NCI-H1048 (cell line): ENCODE measurements around the gene PLCB2.
A peak's percentile ranks its signal among the peaks of the same experiment; 100 is the strongest.

Experiments used
- DNase-seq: peaks from one replicate; lab custom pipeline; 2025; lab: John Stamatoyannopoulos, UW

Gene PLCB2

DNA sequence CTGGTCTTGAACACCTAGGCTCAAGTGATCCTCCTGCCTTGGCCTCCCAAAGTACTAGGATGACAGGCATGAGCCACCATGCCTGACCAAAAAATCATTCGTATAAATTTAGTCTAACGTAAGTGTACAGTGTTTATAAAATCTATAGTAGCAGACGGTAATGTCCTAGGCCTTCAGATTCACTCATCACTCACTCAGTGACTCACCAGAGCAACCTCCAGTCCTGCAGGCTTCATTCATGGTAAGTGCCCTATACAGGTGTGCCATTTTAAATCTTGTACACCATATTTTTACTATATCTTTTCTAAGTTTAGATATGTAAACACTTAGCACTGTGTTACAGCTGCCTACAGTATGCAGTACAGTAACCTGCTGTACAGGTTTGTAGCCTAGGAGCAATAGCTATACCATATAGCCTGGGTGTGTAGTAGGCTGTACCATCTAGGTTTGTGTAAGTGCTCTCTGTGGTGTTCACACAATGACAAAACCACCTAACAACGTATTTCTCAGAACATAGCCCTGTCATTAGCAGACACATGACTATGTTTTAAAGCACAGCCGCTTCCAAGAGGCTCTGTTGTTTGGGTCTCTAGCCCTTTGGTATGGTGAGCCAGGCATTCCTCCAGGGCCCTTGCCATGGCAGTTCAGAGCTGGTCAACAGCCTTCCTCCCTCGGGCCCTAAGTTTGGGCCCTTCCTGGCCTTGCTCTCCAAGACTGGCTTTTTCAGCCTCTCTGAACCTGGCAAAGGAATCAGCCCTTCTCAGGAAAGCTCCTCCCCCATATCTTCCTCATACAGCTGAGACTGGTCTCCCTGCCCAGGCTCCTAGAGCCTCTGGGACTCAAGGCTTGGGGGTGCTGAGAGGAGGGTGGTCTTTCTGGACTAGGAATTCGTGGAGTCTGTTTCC lies 34.9 kb upstream of the PLCB2 start:
- no peak for DNase-seq

DNA sequence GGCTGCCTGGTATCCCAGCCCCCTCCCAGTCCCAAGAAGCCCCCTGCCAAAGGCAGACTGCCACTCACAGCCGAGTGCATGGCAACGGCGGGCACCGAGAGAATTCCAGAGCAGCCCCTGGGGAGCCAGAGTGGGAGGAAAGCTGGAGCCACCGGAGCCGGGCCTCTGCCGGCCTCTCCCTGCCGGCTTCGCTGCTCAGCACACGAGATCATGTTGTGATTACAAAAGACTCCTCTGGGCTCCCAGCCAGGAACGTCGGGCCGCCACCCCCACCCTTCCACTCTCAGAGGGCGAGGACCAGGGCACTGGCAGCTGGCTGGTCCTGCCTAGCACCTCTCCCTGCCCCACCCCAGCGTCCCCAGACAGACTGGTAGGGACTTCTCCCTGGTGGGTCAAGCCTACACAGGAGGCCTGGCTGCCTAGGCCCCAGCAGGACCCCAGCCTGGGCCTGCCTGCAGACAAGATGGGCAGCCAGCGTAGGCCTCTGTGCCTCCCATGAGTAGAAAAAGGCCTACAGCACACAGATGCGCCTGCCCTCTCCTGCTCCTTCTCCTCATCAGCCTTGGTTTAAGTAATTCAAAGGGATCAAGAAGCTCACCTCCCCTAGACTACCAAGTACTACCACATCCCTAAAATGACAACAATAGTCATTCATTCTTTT lies 33.1 kb upstream of the PLCB2 start, which contains the start of gene CCDC9B:
Gene CCDC9B (minus strand): TSS at position 200 of the 661 bp plus-strand sequence. CDS start 120 bp downstream, at position 80.
- DNase-seq, result no peak

DNA sequence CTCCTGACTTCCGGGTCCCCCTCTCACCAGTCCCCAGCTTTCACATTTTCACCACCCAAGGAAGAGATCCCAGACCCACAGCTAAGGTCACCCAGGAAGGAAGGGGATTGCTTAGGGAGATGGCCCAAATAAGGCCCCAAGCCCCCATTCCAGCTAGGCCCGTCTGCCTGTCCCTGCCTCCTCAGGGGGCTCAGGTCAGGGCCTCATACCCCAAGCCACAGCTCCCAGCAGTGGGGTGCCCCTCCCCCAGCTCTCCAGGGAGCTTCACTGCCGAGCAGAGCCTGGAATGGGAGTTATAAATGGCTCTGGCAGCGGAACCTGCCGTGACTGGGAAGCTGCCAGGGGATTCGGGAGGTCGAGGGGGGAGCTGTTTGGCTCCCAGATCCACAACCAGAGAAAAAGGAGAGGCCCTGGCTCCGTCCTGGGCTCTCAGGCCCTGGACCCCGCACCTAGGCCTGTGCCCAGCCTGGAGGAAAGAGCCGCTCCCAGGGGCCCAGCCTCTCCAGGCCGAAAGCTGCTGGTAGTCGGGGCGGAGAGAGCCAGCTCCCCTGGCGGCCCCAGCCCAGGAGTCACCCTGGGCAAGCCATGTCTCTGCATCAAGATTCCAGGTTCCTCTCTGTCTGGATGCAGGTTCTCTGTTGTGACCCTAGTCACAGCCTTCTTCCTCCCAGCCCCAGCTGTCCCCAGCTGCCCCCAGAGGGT lies 32.5 kb upstream of the PLCB2 start:
- DNase-seq, result no peak

DNA sequence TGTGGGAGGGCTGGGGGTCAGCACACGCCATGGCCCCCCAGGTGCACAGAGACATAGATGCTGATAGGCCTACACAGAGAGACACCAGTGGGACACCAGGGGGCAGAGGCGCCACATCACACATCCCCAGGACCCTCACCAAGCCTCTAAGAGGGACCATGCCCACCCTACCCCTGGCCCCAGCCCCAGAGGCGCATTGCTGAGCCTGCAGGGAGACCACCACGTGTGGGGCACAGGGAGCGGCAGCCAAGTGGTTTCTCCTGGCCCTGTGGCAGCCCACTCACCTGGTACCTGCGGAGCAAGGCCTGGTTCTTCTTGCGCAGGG lies 31.8 kb upstream of the PLCB2 start:
- no peak for DNase-seq

DNA sequence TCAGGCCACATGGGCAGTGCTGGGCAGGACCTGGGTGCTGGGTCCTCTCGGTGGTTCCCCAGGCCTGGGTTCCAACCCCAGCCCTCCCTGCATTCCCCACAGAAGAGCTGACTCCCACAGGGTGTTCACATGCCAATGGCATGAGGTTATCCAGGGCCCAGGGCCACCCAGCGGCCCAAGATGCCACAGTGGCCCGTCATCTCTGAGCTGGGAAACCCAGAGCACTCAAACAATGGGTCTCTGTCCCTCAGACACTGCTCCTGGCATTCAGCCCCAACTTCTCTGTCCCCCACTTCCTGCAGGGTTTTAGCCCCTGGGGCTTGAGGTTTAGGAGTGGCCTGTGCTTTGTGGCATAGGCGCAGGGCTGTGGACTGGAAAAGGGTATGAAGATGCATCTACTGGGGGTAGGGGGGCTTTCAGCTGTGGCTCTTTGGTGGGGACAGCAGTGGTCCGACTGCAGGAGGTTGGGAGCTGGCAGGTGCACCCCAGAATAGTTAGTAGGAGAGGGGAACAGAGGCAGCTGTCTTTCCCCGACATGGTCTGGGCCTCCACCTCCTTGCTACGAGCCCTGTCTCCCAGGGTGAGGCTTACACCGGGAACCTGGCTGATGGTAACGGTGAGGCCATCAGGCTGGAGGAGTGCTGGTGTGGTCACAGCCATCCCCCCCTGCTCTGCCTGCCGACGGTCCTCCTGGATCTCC lies 31.3 kb upstream of the PLCB2 start:
- DNase-seq, result no peak

DNA sequence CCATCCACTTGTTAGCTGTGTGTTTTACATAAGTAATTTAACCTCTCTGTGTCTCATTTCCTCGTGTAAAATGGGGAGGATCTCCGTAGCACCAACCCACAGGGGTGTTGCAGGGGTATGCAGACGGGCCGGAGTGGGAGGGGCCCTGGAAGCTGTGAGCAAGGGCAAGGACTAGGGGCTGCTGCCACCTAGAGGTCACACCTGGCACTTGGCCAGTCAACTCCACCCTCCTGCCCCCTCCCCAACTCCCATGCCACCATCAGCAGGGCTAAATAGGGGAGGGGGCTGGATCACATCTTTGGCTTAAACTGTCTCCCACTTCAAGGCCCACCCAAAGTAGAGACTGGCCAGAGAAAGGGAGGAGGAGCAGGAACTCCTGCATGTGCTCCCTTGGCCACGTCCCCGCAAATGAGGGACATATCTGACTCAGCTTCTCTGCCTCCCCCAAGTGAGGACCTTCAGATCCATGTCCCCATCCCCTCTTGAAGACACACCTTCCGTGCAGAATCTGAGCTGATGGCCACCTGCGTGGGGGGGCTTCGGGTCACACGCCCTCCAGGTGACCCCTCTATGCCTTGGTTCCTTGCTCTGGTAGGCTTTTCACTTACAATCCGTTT lies 30.4 kb upstream of the PLCB2 start:
- DNase-seq, result peak; percentile 56

DNA sequence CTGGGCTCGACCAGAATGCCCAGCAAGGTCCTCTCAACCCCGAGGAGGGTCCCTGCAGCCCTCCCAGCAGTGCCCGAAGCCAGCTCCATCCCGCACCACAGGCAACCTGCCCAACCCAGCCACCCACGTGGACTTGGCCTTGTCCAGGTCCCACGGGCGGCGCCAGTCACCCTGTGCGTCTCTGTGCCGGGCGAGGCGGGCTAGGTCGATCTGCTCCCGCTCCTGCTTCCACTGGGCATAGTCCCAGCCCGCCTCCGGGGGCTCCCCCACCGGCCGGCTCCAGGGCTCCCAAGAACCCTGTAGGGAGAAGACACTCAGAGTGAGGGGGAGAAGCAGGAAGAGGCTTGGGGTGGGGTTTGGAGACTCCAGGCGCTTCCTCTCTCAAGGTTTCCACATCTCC lies 29.9 kb upstream of the PLCB2 start:
- no peak for DNase-seq

DNA sequence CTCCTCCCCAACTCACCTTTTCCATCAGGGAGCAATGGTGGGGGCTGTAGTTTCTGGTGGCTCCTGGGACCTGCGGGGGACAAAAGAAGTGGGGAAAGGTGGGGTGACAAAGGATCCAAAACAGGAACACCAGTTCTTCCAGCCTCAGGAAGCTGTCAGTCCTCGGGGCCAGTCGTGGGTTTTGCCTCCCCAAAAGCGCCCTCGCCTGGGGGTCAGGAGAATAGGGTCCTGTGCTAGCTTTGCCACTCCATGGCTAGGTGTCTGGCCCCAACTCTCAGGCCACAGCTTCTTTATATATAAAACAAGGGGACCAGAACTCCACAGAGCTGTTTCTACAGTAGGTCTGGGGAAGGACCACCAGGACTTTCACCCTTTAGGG lies 29.0 kb upstream of the PLCB2 start:
- no peak for DNase-seq

DNA sequence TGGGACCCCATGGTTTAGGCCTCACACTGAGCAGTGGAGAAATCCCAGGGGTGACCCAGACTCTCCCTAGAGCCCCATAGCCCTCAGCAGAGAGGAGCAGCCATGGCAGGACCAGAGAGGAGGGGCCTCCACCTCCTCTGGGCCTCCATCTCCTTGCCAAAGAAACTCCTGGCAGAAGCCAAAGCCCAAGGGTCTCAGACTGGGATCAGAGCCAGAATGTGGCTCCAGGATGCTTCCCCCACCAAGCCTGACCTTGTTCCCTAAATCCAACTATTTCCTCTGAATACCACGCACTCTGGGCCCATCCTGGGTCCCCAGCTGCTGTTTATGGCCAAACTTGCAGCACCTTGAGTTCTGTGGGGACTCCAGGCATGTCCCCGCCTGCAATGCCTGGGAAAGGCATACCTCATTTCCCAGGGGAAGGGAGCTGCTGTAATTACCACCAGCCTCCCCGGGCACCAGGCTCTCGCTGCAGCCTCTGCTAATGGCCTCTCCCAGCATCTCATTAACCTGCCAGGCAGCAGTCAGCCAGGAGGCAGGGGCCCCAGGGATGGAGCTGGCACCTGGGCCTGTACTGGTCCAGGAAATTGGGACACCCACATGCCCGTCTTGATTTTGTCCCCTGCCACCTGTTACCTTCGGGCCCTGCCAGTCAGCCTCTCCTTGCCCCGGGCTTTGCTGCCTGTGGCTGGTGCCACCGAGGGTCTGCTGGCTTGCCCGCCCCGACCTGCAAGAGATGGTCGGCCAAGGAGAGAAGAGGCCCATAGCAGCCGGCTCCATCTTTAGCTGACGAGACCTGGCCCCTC lies 28.4 kb upstream of the PLCB2 start:
- DNase-seq, result no peak

DNA sequence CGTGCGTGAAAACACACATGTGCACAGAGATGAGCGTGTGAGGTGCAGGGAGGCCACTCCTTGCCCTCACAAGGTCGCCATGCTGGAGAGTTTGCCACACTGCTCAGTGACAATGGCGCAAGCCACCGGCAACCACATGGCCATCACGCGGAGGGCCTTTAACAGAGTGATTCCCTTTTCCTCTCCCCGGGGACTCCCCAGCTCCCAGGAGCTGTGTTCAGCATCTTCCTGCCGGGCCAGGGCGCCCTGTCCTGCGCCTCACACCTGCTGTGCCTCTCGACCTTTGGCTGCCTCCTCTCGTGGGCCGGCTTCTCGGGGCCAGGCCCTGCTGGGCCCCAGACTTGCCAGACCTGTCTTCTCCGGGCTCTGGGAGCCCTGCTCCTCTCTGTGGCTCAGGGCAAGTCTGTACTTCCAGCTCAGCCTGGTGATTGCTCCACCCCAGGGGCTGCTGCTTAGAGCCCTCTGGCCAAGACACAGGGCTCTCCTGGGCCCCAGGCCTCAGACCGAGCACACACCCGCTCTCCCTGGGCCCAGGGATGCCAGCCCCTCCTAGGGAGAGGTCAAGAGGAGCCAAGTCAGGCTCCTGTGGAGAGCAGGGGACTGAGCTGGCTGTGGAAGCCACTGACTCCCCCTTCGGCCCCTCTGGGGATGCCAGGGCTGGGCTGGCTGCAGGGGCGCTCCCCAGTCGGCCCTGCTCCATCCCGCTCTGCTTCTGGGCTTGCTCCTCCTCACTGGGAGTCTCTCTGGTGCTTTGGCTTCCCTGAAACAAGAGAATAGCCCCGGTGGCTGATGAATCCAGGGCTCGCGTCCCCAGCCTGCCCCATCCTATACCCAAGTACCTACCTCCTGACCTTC lies 27.4 kb upstream of the PLCB2 start:
- DNase-seq, result no peak

DNA sequence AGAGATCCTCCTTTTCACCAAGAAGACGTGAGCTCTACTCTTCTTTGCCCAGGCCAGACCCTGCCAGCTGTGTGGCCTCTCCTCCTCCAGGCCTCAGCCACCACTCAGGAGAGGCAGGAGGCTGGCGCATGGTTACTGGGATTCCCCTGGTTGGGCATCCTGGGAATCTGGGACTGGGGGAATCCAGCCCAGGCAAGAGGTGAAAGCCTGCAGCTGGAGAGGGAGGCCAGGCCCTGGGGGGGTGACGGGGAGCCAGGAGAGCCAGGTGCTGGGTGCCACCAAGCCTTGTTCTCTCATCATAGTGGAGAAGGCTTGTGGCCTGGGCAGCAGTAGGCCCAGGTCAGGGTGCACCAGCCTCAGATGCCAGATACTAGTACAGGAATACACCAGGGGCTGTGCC lies 26.8 kb upstream of the PLCB2 start:
- no peak for DNase-seq

DNA sequence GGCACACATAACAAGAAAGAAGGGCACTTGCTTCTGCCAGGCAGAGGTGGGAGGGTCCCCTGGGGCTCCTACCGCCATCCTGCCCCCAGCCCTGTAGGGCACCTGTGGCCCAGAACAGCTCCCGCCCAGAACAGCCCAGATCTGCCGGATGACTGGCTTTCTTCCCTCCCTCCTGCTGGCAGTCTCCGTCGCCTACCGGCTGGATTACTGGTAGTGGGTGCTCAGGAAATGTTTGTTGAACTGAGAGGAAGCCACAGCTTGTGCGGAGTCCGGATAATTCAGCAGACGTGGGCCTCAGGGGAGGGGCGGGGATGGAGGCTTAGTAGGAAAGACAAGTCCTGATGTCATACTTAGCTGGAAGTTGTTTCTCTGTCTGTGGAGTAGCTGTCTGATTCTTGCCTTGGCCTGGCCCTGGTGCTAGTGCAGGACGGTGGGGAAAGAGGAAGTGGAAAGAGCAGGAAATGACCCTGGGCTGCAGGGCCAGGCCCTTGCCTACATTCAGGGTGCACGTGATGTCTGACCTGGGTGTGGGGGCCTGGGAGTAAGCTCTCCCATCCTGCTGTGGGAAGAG lies 26.3 kb upstream of the PLCB2 start:
- no peak for DNase-seq

DNA sequence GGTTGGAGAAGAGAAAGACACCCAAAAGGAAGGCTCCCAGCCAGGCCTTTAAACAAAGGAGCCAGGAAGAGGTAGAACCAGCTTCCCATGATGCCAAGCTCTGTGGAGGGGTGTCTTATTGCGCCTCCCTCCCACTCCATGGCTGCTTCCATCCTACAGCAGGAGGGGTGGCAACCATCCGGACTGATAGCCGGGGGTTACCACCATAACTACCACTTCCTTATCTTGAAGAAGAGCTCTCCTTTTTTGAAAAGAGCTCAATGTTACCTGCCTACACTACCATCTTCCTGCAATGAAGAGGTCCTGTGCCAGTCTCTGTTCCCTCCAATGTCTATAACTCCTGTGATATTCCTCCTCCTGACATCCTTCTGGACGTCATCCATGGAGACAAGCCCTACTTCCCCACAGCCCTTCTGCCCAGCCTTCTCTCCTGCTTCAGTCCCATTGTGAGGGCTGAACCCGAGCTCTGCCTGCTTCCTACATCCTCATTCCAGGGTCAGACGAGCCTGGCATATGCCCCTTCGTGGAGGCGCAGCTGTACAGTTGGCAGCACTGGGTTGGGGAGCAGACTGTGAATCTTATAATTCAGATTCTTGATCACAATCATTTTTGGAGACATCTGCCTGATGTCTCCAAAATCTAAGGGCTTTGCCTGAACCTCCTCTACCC lies 24.5 kb upstream of the PLCB2 start:
- no peak for DNase-seq

DNA sequence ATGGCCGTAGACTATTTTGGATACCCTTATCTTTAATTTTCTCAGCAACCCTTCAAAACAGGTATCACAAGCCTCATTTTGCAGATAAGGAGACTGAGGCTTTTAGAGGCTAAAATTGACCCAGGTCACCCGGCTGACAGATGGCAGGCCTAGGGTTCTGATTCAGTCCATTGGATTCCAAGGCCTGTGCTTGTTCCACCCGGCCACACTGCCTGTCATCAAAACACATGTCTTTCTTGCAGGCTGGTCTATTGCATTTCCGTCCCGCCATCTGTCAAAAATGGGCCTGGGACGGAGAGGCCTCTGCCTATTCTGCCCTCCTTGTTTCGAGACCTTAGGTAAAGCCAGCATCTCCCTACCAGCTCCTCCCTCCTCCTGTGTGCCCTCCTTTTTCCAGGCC lies 23.9 kb upstream of the PLCB2 start:
- DNase-seq, result no peak

DNA sequence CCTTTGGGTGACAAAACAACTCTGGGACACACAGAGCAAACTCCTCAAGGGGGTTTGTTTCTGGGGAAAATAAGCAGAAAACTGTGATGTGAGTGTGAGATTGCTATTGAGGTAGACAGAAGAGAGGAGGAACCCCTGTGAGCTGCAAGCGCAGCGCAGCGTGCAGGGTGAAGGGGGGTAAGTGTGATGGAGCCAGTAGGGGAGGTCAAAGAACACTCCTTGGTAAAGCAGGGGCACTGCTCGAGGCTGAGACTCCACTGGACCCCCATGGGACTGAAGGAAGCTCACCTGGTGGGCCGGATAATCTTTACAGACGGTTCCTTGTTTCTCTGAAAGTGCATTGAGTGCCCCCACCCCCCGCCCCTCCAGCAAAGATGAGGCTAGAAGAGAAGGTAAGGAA lies 23.3 kb upstream of the PLCB2 start:
- DNase-seq, result no peak

DNA sequence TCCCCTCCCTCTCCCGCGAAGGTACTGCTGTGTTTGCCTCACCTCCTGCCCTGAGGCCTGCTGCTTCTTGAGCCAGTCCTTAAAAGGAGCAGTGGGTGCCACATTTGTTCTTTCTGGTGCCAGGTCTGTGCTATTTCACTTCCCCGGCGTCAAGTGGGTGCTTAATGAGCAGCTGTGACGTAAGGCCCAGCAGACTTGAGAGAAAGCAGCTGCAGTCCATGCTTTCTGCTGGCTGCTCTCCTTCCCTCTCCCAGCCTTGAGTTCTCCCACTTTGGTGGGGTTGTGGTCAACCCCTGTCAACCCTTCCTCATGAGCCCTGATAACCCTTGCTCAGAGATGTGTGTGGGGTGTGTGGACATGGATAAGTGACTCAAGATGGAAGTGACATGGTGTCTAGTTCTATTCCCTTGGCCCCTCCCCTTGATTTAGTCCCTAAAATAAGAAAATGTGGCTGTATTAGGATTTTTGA lies 22.7 kb upstream of the PLCB2 start:
- DNase-seq, result no peak

DNA sequence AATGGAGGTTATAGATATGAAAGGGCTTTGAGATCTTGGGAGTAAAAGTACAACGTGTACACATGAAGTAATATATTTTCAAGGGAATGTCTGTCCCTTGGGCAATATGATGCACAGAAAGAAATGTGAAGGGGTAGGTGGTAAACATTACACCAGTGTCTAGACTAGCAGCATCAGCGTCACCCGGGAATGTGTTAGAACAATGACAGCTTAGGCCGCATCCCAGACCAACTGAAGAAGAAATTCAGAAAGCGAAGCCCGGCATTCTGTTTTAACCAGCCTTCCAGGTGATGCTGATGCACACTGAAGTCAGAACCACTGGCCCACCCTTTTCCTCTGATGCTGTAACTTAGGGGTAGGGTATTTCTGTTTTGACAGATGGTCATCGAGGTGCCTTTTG lies 22.1 kb upstream of the PLCB2 start:
- DNase-seq, result no peak

DNA sequence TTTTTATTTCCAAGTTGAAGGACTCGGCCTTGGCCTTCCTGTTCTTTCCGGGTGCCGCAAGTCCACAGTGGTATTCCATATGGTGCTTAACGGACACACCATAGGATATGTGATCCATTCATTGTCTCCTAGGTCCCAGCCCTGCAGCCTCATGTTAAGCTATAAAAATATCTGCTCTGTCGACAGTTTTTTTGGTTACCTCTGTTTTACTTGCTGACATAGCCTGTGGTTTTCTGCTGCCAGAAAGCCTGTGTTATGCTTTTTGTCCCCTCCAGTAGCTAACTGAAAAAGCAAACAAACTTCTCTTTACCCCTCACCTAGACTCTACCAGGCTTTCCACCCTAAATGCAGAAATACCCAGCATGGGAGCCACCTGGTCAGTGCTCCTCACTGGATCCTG lies 21.0 kb upstream of the PLCB2 start:
- DNase-seq, result no peak

DNA sequence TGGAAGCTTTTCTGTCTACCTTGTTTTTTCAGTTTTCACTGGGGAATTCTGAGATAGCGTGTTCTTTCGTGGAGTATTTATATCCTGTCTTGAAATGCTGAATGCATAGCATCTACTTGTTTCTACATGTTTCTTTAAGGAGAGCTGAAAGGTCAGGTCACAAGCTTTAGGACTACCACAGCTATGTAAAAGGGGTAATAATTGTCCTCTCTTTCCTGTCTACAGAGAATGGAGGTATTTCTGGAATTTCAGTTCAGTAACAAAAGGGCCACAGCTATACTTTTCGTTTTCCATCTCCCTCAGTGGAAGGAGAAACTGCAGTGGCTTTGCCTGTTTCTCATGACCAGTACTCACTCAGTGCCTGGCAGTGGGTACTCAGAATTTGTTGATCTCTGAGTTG lies 20.4 kb upstream of the PLCB2 start:
- no peak for DNase-seq
